ENCODE data around the gene ABCA8. TPM values are rescaled to one million over a fixed set of nuclear protein-coding genes. Genes with fewer than 3 reads are reported as not detected.

Gene ABCA8
- total RNA-seq, 4 donors from 2014 or later, result 81.0 to 137 (median 97.9) TPM

DNA sequence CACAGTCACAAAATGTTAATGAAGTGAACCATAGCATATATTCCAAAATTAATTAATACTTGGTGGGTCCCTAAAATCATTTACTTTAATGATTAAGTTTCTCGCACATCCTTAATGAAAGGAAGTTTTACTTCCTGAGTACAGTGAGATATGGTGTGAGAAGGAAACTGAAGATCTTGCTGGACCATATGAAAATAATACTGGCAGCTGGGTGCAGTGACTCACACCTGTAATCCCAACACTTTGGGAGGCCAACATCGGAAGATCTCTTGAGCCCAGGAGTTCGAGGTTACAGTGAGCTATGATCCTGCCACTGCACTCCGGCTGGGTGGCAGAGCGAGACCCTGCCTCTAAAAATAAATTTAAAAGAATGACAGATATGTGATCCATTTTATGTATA lies 62.5 kb downstream of the ABCA8 start:
- TF ChIP-seq, protein P1, sequence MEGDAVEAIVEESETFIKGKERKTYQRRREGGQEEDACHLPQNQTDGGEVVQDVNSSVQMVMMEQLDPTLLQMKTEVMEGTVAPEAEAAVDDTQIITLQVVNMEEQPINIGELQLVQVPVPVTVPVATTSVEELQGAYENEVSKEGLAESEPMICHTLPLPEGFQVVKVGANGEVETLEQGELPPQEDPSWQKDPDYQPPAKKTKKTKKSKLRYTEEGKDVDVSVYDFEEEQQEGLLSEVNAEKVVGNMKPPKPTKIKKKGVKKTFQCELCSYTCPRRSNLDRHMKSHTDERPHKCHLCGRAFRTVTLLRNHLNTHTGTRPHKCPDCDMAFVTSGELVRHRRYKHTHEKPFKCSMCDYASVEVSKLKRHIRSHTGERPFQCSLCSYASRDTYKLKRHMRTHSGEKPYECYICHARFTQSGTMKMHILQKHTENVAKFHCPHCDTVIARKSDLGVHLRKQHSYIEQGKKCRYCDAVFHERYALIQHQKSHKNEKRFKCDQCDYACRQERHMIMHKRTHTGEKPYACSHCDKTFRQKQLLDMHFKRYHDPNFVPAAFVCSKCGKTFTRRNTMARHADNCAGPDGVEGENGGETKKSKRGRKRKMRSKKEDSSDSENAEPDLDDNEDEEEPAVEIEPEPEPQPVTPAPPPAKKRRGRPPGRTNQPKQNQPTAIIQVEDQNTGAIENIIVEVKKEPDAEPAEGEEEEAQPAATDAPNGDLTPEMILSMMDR (IDR thresholded peaks at IDR 0.05; ENCODE audit: low read depth), result no peak

DNA sequence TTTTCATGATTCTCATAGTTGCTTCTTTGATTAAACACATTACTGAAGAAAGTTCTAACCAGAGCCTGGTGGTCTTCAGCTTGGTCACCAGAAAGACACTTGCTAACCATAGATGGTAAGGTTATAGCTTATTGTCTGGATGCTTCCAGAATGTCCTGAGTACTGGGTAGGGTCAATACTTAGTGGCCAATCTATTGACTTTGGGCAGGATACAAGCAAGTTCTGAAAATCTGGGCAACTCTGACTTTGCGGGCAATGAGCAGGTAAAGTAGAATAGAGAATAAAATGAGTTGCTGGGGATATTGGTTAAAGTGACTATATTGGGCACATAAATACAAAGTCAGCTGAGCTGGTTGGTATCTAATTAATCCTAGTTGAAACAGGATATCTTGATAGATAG lies 63.0 kb downstream of the ABCA8 start:
- TF ChIP-seq, protein P1 (IDR thresholded peaks at IDR 0.05; ENCODE audit: low read depth), result no peak

DNA sequence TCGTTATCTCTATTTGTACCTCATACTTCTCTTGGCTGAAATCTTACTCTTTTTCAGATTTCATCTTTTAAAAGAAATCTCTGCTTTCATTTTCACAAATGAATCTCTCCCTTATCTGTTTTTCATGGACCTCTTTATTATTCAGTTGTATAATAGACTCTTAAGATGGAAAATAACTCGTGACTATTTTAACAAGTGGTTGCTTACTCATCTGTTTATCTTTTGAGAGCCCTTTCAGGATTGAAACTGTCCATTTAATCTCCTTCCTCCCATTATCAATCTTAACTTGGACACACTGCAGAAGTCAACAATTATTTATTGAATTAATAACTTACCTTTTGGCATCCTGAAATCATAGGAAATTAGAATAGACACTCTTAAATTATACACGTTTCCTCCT lies 68.8 kb downstream of the ABCA8 start:
- TF ChIP-seq, protein P1 (IDR thresholded peaks at IDR 0.05; ENCODE audit: low read depth), result no peak

DNA sequence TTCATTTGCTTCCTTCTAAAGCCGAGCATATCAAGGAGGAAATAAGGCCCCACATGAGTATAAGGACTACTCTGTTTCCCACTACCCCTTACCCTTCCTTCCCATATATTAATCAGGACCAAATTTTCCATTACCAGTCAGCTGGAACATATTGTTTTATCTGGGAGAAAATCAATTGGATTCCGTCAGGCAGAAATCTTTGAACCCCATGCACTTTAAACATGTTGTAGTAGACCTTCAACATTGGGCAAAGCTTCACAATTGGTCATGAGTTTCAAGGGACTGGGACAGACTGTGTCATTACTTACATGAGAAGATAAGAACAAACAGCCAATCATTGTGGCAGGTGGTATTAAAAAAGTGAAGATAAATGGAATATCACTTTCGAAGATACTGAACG lies 70.3 kb downstream of the ABCA8 start:
- TF ChIP-seq, protein P1 (IDR thresholded peaks at IDR 0.05; ENCODE audit: low read depth), result no peak

DNA sequence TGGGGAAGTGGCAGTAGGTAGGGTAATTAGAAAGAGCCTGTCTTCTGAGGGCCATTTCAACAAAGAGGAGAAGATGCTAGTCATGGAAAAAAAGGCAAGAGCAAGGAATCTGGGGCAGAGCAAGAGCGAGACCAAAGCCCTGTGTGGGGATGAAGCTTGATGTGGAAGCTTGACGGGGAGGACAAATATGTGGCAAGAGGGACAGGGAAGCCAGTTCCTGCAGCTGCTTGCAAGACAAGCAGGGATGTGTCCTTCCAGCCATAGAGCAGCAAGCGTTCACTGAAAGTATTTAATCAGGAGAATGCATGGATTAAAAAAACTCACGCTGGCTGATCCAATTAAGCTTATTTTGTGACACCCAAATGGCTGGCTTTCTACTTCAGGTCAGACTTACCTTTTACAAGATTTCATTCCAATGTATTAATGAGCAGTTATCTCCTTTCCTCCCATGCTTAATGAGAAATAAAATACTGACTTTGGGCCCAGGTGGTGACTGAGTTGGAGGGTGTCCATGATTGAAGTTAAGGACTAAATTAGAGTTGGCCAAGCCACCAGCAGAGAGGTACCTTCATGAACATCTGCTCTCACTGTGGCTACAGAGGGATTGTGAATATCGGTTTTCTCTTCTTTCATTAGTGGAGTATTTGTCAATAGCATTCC lies 76.8 kb downstream of the ABCA8 start:
- TF ChIP-seq, protein P1 (IDR thresholded peaks at IDR 0.05; ENCODE audit: low read depth), result no peak

DNA sequence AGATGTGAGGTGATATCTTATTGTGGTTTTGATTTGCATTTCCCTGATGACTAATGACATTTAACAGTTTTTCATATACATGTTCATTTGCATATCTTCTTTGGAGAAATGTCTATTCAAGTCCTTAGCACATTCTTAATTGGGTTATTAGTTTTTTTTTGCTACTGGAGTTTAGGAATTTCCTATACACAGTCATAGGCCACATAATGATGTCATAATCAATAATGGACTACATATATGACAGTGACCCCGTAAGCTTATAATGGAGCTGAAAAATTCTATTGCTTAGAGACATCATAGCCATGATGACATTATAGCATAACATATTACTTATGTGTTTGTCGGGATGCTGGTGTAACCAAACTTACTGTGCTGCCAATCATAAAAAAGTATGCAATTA lies 83.7 kb downstream of the ABCA8 start:
- TF ChIP-seq, protein P1 (IDR thresholded peaks at IDR 0.05; ENCODE audit: low read depth), result no peak

DNA sequence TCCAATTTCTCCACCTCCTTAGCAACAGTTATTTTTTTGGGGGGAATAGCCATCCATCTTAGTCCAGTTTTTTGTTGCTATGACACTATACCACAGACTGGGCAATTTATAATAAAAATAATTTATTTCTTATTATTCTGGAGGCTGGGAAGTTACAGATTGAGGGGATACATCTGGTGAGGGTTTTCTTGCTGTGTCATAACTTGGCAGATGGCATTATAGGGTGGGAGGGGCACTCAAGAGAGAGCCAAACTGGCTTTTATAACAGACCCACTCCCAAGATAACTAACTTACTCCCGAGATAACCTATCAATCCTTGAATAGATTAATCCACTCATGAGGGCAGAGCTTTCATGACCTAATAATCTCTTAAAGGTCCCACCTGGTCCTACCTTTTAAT lies 84.2 kb downstream of the ABCA8 start:
- TF ChIP-seq, protein P1 (IDR thresholded peaks at IDR 0.05; ENCODE audit: low read depth), result no peak
